DND-41 (cell line): ENCODE measurements around the gene FEM1A.

Experiments used
- ATAC-seq: fragments of 200-7000 bp; cut with Tn5 transposase; 3 replicates; pipeline ENCODE4 v1.9.1; 2021; ENCODE audit warnings: low read depth; ENCODE audit not compliant: insufficient read depth
- DNase-seq: peaks from one replicate; pipeline ENCODE4 v3.0.0-alpha.2; 2020
- H2AFZ ChIP-seq: 2 replicates; pipeline ENCODE4 v1.6.0; 2012; ENCODE audit warnings: low read depth, low read length
- H3K27ac ChIP-seq: 2 replicates; pipeline ENCODE4 v1.5.1; 2012; ENCODE audit warnings: low read length, inconsistent platforms
- H3K27me3 ChIP-seq: fragments of 200-600 bp; sonication (generic); 2 replicates; pipeline ENCODE4 v1.6.0; 2012; ENCODE audit warnings: low read length, mild to moderate bottlenecking, inconsistent platforms; ENCODE audit not compliant: insufficient read depth, poor library complexity
- H3K36me3 ChIP-seq: 2 replicates; pipeline ENCODE4 v1.5.1; 2012; ENCODE audit warnings: low read length, inconsistent platforms; ENCODE audit not compliant: insufficient read depth
- H3K4me1 ChIP-seq: 2 replicates; pipeline ENCODE4 v1.5.1; 2012; ENCODE audit warnings: mild to moderate bottlenecking, low read length; ENCODE audit not compliant: insufficient read depth
- H3K4me2 ChIP-seq: 2 replicates; pipeline ENCODE4 v1.6.0; 2012; ENCODE audit warnings: mild to moderate bottlenecking, moderate library complexity, low read length, inconsistent platforms; ENCODE audit not compliant: insufficient read depth
- H3K4me3 ChIP-seq, 2 experiments: fragments of 200-600 bp in 1 of 2; shearing (Covaris generic) in 1 of 2; 2 replicates each; pipeline ENCODE4 v1.5.1; 2012 to 2016; ENCODE audit warnings: inconsistent platforms in 2 of 2, low read length in 2 of 2, mild to moderate bottlenecking in 2 of 2, low read depth in 1 of 2, moderate library complexity in 1 of 2
- H3K79me2 ChIP-seq: 2 replicates; pipeline ENCODE4 v1.6.0; 2012; ENCODE audit warnings: low read length, inconsistent platforms; ENCODE audit not compliant: insufficient read depth
- H3K9ac ChIP-seq: 2 replicates; pipeline ENCODE4 v1.6.0; 2012; ENCODE audit warnings: low read depth, mild to moderate bottlenecking, inconsistent platforms, low read length, moderate library complexity
- H3K9me3 ChIP-seq: 2 replicates; pipeline ENCODE4 v1.5.1; 2012; ENCODE audit warnings: low read length, moderate library complexity, mild to moderate bottlenecking, inconsistent platforms; ENCODE audit not compliant: insufficient read depth, severe bottlenecking
- H4K20me1 ChIP-seq: 2 replicates; pipeline ENCODE4 v1.6.0; 2012; ENCODE audit warnings: low read length; ENCODE audit not compliant: insufficient read depth
- EZH2 ChIP-seq: IDR thresholded peaks from 3 replicates; pipeline ENCODE4 v1.6.1; 2012; ENCODE audit warnings: borderline replicate concordance, low read depth, mild to moderate bottlenecking, moderate library complexity, low read length, inconsistent platforms; ENCODE audit not compliant: severe bottlenecking
- TF ChIP-seq, protein P1 (sequence below): IDR thresholded peaks from 2 replicates; pipeline ENCODE4 v1.5.1; 2012; ENCODE audit warnings: borderline replicate concordance, low read length, moderate library complexity, mild to moderate bottlenecking; ENCODE audit not compliant: poor library complexity, severe bottlenecking; ENCODE audit errors: extremely low read depth

Gene FEM1A

DNA sequence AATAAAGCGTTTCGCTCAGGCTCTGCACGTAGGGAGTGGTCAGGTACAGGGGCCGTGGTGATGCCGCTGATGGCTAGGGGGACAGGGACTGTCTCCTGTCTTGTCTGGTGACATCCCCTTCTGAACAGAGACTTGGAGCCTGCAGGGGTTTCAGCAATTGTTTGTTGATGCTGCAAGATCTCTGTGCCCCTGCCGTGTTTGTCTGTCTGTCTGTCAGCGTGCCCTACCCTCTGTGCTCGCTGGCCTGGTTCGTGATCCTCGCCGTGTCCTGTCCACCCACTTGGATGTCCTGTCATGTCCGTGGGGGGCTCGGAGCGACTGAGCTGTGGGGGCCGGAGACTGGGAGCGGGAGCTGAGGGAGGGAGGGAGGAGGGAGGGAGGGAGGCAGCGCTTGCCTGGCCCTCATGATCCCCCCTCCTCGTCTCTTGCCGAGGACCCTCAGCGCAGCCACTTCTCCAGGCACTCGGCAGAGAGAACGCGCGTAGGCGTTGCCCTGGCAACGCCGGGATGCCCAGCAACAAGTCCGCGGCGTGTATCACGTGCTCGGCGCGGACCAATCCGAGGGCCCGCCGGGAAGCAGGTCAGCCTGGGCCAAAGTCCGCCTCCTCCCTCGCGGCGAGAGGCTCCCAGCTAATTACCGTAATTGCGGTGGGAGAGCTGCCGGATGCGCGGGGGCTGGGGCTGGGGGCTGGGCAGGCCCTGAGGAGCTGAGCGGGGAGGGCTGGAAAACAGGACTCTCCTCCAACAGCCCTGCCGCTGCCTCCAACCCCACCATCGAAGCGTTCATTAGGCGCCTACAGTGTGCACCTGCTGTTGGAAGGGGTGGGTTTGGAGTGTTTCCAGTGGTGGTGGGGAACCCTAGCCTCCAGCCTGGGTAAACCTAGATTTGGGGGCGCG is 31.9 kb upstream of the FEM1A start:
- no peaks in the 10 kb centered on the region for H3K36me3 ChIP-seq
- DNase-seq = no peak
- H3K27ac ChIP-seq = no peak overlapping the region
- no peak overlapping the region for H3K9ac ChIP-seq
- no peaks in the 10 kb centered on the region for H3K27me3 ChIP-seq
- TF ChIP-seq EZH2 = no peak
- TF ChIP-seq, protein P1, sequence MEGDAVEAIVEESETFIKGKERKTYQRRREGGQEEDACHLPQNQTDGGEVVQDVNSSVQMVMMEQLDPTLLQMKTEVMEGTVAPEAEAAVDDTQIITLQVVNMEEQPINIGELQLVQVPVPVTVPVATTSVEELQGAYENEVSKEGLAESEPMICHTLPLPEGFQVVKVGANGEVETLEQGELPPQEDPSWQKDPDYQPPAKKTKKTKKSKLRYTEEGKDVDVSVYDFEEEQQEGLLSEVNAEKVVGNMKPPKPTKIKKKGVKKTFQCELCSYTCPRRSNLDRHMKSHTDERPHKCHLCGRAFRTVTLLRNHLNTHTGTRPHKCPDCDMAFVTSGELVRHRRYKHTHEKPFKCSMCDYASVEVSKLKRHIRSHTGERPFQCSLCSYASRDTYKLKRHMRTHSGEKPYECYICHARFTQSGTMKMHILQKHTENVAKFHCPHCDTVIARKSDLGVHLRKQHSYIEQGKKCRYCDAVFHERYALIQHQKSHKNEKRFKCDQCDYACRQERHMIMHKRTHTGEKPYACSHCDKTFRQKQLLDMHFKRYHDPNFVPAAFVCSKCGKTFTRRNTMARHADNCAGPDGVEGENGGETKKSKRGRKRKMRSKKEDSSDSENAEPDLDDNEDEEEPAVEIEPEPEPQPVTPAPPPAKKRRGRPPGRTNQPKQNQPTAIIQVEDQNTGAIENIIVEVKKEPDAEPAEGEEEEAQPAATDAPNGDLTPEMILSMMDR = no peak
- H3K79me2 ChIP-seq = no peaks in the 10 kb centered on the region
- H3K9me3 ChIP-seq = no peaks in the 10 kb centered on the region
- H3K4me1 ChIP-seq = no peaks in the 10 kb centered on the region
- no peak overlapping the region for H3K4me3 ChIP-seq
- no peak for ATAC-seq
- no peak overlapping the region for H2AFZ ChIP-seq
- H4K20me1 ChIP-seq = no peaks in the 10 kb centered on the region
- no peak overlapping the region for H3K4me2 ChIP-seq

DNA sequence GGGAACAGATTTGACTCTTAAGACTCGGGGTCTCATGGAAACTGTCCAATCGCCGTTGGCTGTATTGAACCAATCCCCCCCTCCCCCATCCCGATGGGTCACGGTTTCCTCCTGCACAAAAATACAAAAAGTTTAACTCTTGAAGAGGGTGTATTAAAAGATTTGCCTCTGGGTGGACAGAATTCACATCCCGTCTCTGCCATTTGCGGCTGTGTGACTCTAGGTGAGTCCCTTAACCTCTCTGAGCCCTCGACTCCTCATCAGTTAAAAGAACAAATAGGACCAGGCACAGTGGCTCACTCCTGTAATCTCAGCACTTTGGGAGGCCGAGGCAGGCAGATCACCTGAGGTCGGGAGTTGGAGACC is 31.3 kb upstream of the FEM1A start:
- TF ChIP-seq EZH2 = no peak
- TF ChIP-seq, protein P1 = no peak
- no peak for DNase-seq
- Histone ChIP-seq H3K4me3 (no peak overlapping the region), H3K27ac (no peak overlapping the region), H2AFZ (no peak overlapping the region), H3K4me1 (no peaks in the 10 kb centered on the region), H3K9ac (no peak overlapping the region), H3K36me3 (no peaks in the 10 kb centered on the region), H4K20me1 (no peaks in the 10 kb centered on the region), H3K79me2 (no peaks in the 10 kb centered on the region), H3K9me3 (no peaks in the 10 kb centered on the region), H3K27me3 (no peaks in the 10 kb centered on the region), H3K4me2 (no peak overlapping the region)
- no peak for ATAC-seq

DNA sequence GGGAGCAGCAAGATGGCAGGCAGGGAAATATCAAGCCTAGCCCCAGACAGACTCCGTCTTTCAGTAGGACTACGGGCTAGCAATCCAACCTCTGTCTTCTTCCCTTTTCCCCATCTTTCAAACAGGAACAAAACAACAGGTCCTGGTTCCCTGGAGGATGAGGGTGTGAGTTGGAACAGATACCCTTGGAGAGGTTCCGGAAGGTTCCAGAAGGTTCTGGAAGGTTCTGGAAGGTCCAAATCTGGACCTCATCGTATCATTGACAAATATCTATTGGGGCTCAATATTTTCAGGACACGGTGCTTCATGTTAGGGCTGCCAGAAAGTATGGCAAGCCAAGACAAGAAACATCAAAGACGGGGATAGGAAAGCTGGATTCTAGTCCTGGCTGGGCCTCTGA is 28.5 kb upstream of the FEM1A start:
- H3K9me3 ChIP-seq = no peaks in the 10 kb centered on the region
- no peak overlapping the region for H2AFZ ChIP-seq
- H3K9ac ChIP-seq = no peak overlapping the region
- no peak for DNase-seq
- no peaks in the 10 kb centered on the region for H3K36me3 ChIP-seq
- no peak overlapping the region for H3K4me2 ChIP-seq
- no peak overlapping the region for H3K27ac ChIP-seq
- no peaks in the 10 kb centered on the region for H4K20me1 ChIP-seq
- H3K79me2 ChIP-seq = no peaks in the 10 kb centered on the region
- no peaks in the 10 kb centered on the region for H3K4me1 ChIP-seq
- no peaks in the 10 kb centered on the region for H3K27me3 ChIP-seq
- TF ChIP-seq EZH2 = no peak
- TF ChIP-seq, protein P1 = no peak
- H3K4me3 ChIP-seq = no peak overlapping the region
- no peak for ATAC-seq

DNA sequence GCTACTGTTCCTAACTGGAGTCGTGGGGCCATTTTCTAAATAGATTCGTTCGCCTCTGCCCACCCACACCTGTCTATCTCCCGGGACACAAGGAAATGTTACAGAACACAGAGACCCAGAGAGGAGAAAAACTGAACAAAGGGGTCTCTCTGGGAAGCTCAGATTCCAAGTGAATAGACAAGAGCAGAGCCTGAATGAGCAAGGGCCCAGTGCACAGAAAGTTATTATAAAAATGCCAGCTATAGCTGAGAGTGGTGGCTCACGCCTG is 27.2 kb upstream of the FEM1A start:
- Histone ChIP-seq H3K79me2 (no peaks in the 10 kb centered on the region), H3K27ac (no peak overlapping the region), H3K4me1 (no peaks in the 10 kb centered on the region), H3K9me3 (no peaks in the 10 kb centered on the region), H4K20me1 (peaks cover 5% of the 10 kb centered on the region), H3K9ac (no peak overlapping the region), H3K4me3 (no peak overlapping the region), H3K27me3 (no peaks in the 10 kb centered on the region), H3K4me2 (no peak overlapping the region), H2AFZ (no peak overlapping the region), H3K36me3 (no peaks in the 10 kb centered on the region)
- TF ChIP-seq, protein P1 = no peak
- no peak for TF ChIP-seq EZH2
- ATAC-seq (no peak), DNase-seq (no peak)
